Activated gamma-delta T cell (primary cell): ENCODE results near the gene PDE4D.
"Not testable (repeated sequence)": the region's sequence is repeated elsewhere in the genome, so short reads cannot be mapped to it uniquely, and the experiment has no call there.

Experiments used
- DNase-seq: peaks from one replicate; lab custom pipeline; 2025; lab: John Stamatoyannopoulos, UW

PDE4D gene

DNA sequence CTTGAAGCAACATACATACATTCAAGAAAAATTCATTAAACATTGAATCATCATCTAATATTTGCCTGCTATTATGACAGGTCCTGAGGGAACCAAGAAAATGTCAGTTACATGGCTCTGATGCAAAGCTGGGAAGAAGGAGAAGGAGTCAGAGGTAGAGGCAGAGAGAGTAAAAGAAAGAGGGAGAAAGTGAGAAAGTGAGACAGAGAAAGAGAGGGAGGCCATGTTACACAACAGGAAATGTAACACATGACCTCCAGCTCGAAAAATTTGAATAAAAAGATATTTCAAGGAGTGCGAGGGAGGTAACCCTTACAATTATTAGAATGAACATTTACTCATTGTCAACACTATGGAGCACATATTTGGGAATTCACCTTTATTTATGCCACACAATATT lies 189.7 kb downstream of the PDE4D start:
- no peak for DNase-seq

DNA sequence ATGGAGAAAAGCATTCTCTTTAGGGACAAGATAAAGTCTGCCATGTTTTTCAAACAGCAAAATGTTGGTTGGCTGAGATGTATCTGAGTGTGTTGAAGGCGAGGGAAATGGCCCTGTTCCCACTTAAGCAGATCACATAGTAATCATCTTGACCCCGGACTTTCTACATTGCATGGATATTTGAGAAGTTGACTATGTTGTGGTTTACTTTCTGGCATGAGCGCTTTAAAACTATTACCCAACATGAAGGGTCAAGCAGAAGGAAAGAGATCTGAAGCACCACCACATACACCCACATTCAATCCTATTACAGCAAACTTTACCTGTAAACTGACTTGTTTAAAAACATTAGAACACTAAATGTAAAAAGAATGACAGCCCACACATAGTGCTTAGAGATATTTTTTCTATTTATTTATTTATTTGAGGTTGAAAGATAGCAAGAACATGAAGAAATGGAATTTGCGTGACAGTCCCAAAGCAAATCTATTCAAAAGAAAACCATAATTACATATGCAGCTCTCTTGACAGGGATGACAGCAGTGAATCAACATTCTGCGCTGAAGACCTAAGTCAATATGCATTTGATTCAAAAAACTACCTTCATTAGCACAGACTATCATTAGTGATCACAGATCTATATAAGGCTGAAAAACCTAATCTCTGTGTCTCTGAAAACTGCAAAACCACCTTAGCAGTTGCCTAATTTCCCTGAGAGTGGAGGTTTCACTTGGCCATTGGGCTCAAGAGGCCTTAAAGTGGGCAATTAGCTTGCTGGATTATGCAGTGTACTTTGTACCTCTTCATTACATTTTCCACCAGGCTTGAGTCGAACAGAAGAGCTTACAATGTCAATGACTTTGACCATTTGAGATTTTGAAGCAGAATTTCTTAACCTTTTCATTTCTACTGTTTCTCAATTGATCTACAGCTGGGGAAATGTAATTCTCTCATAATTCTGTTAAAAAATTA lies 195.0 kb downstream of the PDE4D start:
- DNase-seq, result no peak

DNA sequence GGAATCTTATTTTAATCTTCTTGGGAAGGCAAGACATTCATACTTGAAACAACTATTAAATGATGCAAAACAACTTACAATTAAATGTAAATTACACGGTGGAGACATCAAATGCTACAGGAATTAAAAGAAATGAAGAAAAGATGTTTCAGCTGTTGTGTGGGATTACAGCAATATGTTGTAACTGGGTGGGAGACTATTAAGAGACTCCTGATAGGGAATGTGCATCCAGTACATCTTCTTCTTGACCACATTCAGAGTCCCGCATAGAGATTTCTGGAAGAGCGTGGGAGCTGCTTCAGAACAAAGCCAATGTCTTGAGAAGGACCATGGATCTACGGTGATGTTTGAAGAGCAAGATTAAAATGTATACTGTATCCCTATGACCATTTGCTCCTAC lies 199.1 kb downstream of the PDE4D start:
- DNase-seq, result no peak

DNA sequence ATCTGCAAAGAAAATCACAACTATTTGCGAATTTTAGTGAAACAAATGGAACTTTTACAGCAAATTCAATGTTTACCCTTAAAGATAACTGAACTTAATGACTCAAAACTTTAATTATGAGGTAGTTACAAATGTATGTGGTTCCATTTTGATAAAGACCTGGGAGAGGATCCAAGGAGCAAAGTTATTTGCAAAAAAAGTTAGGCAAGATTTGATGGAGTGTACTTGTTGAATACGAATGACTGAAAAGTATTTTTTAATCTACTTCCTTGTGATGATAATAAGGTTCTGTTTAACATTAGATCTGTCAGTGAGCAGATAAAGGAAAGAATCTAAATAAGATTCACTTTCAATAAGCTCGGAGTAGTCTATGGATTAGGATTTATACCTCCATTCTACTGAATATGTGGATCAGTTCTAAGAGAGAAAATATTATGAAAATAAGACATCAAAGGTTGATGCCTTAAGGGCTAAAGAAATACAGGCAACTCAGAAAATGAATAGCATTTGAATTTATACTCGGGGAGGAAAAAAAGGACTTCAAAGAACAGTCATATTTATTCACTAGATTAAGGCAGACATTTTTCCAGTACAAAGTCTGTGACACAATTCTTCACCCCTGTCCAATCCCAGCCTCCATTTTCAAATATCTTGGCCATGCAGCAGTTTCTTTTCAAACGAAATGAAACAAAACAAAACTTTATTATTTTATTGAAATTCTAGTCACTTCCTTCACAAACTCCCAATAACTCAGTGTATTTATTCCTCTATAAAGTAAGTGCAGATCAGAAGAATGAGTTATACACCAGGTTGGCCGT lies 199.8 kb downstream of the PDE4D start:
- DNase-seq, result no peak

DNA sequence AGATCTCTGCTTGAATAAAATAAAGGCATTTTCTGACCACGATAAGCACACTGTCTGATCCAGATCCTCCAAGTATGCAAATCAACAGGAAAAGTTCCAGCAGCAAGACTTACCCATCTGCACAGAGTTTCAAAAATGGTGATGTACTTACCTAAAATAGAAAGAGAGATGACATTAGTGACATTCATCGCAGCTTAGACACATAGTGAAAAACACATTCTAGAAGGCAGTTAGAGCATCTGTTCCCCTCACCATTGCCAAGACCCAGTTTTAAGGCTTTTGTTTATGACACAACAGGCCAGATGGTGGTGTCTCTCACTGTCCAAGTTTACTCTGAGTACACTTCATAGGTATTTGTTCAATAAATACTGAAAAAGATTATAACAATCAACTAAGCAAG lies 207.7 kb downstream of the PDE4D start:
- no peak for DNase-seq

DNA sequence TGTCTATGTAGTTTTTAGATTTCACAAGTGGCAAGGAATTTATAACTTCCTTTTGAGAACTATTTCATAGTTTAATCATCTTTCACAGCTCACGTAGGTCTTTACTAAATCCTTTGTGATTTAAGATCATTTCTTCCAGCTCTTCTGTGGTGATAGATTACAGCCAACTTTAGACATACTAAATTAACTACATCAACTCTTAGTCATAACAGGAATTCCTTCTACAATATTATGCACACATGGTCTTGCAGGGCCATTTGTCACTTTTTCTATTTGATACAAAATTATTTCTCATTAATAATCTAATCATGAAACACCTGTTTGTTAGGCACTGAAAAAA lies 208.4 kb downstream of the PDE4D start:
- DNase-seq, result no peak

DNA sequence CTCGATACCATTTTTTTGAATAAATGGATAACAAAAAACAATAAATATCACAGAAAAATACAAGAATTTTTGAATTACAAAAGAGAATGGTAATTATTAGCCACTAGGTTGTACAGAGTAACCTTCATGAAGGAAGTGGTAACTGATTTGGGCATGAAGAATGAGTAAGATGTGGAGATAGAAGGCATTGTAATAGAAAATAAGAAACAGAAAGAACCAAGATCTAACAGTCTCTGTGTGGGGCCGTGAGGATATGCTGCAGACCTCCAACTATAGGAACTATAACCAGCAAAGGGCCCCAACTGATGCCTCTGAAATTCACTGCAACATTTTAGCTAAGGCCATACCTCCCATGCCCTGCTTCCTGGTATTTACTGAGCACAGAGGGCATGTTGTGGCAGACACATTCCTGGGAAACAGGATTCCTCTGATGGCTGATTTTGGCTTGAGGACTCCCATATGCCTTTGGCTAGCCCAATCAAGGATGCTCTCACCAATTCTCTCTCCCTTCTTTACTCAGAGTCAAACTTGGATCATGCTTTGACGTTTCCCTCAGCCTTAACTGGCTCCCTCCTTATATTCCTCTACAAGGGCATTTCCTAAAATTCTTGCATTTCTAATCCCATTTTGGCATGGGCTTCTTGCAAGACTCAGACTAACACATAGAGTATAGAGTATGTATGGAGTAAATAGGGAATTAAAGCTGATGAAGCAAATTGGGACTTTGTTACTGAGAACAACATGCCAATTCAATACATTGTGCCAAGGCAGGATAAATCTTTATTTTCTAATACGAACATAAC lies 208.9 kb downstream of the PDE4D start:
- DNase-seq, result no peak

DNA sequence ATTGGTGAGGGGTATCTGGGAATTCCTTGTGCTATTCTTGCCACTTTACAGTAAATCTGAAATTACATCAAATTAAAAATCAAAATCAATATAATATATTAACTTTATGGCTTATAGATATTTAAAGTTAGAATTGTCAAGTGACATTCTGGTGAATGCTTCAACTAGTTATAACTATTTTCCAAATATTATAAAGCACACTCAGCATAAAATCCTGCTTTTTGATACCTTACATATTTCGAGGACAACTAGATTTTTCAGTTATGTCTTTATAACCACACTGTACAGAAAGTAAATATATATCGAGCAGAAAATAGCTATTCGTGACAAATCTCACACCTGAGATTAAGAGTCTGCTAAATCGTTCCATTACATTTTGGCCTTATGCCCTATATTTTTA lies 210.2 kb downstream of the PDE4D start:
- no peak for DNase-seq

DNA sequence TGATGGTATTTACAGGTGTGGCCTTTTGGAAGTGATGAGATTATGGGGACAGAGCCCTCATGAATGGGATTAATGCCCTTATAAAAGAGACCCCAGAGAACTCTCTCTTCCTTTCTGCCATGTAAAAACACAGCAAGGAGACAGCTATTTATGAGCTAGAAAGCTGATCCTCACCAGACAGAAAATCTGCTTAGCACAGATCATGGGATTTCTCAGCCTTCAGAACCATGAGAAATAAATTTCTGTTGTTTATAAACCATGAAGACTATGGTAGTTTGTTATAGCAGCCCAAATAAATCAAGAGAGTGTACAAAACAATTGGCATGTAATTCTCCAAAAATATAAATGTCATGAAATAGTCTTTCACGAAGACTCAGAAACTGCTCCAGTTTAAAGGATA lies 211.0 kb downstream of the PDE4D start:
- no peak for DNase-seq

DNA sequence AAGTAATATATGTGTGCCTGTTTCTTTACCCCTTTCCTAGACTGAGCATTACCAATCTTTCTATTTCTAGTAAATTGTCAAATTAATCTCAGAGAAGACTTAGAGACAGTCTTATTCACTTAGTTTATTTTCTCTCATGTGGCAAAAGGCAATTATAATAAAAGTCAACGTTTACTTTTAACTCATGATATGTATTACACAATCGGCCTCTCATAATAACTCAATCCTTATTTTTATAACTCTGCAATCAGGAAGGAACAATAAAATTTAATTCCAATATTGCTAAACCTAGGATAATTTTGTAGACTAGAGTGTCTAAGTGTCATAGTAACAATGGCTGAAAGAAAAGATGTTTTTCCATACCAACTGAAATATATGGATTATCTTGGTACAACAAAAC lies 214.6 kb downstream of the PDE4D start:
- DNase-seq, result no peak

DNA sequence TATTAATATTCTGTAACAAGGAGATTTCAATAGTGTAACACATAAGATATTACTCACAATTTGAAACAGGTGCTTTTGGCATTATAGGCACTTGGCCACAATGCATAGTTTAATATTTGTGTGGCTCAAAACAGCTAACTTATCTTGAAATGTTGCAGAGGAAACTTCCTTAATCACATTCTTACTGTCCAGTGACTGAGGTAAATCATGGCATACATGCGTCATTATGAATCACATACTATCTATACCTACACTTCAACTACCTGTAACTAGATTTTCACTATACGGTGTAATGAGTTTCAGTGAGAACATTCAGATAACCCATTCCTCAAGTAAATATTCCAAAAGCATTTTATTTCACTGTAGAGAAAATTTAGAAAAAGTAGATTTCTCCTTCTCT lies 218.8 kb downstream of the PDE4D start:
- DNase-seq, result no peak

DNA sequence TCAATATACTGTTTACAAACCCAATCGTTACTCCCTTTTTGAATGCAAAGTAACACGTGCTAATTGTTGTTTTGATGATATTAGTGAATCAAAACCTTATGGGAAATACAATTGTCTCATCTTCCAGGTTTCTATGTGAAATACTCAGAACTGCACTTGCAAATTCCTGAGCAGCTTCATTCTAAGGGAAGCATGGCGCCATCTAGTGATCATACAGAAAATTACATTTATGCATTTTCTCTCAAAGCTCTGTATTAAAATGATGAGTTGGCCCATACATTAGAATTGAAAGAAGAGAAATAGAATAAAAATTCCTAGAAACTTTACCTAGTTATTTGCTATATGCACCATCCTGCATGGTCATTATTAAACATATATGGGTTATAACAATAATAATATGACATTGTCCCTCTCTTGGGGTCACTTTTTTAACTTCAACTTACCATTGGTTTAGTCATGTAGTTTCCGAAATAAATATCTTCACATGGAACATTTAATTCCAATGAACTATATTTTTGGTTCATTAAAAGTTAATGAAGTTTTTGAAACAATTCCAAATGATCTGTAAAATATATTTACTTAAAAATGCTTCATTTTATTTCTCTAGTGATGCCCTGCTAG lies 220.0 kb downstream of the PDE4D start:
- no peak for DNase-seq

DNA sequence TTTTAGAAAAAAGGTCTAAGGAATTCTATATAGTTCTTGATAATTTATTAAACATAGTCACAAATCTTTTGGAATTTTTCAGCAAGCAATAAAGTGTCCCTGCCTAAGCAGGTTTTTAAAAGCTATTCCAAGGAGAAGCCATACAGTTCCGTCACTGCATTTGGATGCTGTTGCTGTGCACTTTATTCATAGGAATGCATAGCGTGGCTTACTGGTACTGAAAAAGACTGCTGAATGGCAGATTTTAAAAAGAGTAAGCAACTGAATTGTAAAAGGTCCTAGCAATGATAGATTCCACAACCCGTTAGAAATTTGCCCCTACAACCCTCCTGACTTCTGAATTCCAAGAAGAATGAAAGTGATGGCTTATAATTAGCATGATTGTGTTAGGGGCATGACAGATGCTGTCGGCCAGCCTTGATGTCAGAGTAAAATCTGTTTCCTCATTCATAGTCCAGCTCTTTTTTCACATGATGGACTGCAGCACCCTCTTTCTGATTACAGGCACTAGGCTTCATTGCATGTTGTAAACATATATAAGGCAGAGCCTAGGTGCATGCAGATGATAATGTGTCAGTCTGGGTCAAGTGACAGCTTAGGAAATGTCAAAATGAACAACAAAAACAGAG lies 227.0 kb downstream of the PDE4D start:
- no peak for DNase-seq

DNA sequence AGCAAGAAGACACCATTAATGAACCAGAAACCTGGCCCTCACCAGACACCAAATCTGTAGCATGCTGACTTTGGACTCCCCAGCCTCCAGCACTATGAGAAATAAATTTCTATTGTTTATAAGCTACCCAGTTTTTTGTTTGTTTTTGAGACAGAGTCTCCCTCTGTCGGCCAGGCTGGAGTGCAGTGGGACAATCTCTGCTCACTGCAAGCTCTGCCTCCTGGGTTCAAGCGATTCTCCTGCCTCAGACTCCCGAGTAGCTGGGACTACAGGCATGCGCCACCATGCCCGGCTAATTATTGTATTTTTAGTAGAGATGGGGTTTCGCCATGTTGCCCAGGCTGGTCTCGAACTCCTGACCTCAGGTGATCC lies 227.7 kb downstream of the PDE4D start:
- DNase-seq, result not testable (repeated sequence)

DNA sequence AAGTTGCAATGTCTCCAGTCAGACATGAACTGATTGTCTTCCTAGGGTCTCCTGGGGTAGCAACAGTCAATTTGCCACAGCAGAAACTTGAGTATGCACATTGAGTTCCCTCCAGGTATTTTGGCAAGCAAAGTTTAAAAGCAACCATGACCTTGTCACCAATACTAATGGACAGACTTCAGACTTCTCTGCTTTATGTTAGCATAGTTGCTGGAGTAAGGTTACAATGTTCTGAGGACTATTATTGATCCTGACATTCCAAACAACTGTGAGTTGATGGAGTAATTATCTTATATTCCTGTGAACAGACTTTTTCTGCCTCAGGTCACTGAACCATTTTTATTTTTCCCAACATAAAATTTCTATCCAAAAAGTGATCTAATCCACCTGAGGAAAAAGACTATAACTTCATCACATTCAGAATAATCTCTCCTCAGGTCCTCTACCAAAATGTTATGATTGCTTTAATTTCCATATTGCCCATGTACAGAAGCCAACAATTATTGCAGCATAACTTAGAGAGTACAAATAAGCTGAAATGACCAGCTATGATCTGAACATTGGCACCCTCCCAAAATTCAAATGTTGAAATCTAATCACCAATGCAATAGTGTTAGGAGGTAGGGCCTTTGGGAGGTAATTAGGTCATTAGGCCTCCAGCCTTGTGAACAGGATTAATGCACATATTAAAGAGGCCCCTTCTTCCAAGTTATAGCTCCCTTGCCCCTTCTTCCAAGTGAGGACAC lies 228.3 kb downstream of the PDE4D start:
- no peak for DNase-seq

DNA sequence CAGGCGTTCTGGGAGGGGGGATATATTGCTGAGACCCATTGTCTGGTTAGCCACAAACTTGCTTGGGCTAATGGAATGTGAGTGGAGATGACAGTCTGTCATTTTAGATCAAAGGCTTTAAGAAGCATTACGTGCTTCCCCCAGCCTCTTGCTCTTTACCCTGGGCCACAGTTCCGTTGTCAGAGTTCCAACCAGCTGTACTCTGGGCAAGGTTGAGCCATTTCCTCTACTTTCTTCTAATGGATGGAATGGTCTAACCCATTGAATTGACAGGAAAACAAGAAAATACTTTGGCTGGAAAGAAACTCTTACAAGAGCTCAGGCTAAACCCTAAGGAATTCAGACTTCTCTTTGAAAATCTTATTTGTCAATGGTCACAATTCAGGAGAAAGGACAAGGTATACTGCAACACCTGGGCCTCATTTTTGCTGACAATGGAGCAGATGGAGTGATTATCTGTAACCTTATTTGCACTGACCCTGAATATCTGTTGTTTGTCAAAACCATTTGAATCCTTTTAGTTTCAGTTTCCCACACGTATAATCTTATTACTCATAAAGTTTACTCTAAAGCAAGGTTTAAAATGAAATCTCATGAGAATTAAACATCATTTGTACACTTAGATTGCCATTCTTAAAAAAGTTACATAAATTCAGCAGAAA lies 231.4 kb downstream of the PDE4D start:
- no peak for DNase-seq

DNA sequence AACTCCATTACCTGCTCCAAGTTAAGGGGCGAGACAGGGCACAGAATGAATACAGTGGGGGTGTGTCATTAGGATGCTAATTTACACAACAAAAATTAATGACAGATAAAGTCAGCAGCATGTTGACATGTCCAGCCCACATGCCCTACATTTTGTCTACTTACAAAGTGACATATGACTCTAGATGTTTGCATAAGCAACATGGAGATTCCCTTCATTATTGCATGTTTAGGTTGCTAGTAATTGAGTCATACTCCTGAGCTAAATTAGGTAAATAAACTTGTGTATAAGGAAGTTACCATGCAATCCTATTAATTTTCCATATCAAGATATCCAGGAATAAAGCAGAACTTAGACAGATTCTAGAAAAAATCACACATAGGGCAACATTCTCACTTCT lies 232.2 kb downstream of the PDE4D start:
- DNase-seq, result no peak

DNA sequence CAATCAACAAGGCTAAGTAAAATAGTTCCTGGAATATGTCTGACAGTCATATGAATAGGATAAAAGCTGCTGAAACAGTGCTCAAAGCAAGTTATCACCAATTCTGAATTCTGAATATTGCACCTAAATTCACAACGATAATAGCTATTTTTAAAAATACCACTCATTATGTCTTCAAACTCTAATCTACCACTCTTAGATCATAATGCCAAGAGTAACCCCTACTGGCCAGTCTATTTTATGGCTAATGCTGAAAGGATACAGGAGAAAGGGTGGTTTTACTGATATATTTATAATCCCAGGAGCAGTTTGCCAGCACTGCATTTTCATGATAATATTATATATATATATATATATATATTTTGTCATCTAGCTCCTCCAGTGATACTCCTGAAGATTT lies 232.8 kb downstream of the PDE4D start:
- no peak for DNase-seq

DNA sequence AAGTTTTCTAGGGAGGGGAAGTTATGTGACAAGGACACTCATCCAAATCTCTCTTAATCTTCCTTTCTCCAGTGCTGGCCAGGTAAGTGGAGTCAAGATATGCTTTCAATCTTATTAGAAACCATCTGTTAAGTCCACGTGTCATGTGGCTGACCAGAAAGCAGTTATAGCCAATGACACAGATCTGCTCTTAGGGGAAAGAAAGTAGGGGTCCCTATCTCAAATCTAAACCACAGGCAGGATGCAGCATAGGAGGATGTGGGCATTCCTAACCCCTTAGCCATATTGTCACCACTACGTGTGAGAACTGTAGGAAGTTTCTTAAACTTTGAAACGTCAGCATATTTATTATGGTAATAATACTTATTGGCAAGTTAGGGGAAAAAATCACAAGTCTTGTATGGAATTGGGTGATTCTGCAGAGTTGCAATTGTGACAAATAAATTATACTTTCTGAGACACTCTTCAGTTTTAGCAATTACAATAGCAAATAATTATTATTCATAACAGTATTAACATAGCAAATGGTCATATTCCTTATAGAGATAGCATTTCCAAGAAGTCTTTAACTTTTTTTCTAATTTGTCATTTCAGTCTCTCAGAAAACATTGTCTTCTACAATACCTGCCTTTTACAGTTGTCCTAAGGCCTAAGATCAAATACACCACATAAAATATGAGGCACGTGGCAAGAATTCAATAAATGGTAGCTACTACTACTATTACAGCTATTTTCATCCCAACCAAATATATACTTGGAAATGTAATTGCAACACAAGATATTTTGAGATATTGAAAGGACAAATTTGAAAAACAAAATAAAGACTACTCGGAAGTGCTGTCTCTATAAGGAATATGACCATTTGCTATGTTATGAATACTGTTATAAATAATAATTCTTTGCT lies 236.9 kb downstream of the PDE4D start:
- no peak for DNase-seq
